Measurements from ENCODE around the gene MRPL4. TPM values are rescaled to one million over a fixed set of nuclear protein-coding genes. Genes with fewer than 3 reads are reported as not detected.
A peak's percentile ranks its signal among the peaks of the same experiment; 100 is the strongest.

Gene MRPL4
- total and polyA plus RNA-seq, 2 of the 13 experiments (the other 11 are each of a cell fraction or from before 2014, with no cell fraction given), result 40.6 to 42.5 TPM

- TF ChIP-seq, protein P1, sequence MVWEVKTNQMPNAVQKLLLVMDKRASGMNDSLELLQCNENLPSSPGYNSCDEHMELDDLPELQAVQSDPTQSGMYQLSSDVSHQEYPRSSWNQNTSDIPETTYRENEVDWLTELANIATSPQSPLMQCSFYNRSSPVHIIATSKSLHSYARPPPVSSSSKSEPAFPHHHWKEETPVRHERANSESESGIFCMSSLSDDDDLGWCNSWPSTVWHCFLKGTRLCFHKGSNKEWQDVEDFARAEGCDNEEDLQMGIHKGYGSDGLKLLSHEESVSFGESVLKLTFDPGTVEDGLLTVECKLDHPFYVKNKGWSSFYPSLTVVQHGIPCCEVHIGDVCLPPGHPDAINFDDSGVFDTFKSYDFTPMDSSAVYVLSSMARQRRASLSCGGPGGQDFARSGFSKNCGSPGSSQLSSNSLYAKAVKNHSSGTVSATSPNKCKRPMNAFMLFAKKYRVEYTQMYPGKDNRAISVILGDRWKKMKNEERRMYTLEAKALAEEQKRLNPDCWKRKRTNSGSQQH (CRISPR knock-in tag; IDR thresholded peaks at IDR 0.05; ENCODE audit: low read depth), result no peak
- TF ChIP-seq ATF1 (CRISPR knock-in tag; IDR thresholded peaks at IDR 0.05) (no peak), PAX8 (CRISPR knock-in tag; IDR thresholded peaks at IDR 0.05; ENCODE audit: borderline replicate concordance) (no peak), RCOR2 (CRISPR knock-in tag; IDR thresholded peaks at IDR 0.05) (peak; percentile 87; the same call in 1 of the 2 replicates), ZSCAN21 (CRISPR knock-in tag; IDR thresholded peaks at IDR 0.05; ENCODE audit: borderline replicate concordance) (peak; percentile 32; the same call in 1 of the 2 replicates), NKX3-1 (CRISPR knock-in tag; IDR thresholded peaks at IDR 0.05) (no peak), FOXO4 (CRISPR knock-in tag; conservative IDR thresholded peaks at IDR 0.05) (no peak), XBP1 (CRISPR knock-in tag; IDR thresholded peaks at IDR 0.05) (no peak), ZSCAN12 (CRISPR knock-in tag; IDR thresholded peaks at IDR 0.05) (no peak), ADNP (CRISPR knock-in tag; IDR thresholded peaks at IDR 0.05) (0 out of 2 replicates have a peak, but pooled peaks have one; percentile 48), HOXA5 (CRISPR knock-in tag; IDR thresholded peaks at IDR 0.05) (0 out of 2 replicates have a peak, but pooled peaks have one; percentile 56), AKAP8 (CRISPR knock-in tag; IDR thresholded peaks at IDR 0.05) (no peak), ZFX (CRISPR knock-in tag; IDR thresholded peaks at IDR 0.05; ENCODE audit: low read depth) (0 out of 2 replicates have a peak, but pooled peaks have one; percentile 44), KLF12 (CRISPR knock-in tag; IDR thresholded peaks at IDR 0.05; ENCODE audit: borderline replicate concordance) (no peak)
- TF ChIP-seq, protein P2, sequence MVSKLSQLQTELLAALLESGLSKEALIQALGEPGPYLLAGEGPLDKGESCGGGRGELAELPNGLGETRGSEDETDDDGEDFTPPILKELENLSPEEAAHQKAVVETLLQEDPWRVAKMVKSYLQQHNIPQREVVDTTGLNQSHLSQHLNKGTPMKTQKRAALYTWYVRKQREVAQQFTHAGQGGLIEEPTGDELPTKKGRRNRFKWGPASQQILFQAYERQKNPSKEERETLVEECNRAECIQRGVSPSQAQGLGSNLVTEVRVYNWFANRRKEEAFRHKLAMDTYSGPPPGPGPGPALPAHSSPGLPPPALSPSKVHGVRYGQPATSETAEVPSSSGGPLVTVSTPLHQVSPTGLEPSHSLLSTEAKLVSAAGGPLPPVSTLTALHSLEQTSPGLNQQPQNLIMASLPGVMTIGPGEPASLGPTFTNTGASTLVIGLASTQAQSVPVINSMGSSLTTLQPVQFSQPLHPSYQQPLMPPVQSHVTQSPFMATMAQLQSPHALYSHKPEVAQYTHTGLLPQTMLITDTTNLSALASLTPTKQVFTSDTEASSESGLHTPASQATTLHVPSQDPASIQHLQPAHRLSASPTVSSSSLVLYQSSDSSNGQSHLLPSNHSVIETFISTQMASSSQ (IDR thresholded peaks at IDR 0.05; ENCODE audit: low read depth), result no peak
- TF ChIP-seq, protein P2 (CRISPR knock-in tag; IDR thresholded peaks at IDR 0.05; ENCODE audit: borderline replicate concordance), result no peak; the same call in 1 of the 2 replicates
- TF ChIP-seq, protein P3, sequence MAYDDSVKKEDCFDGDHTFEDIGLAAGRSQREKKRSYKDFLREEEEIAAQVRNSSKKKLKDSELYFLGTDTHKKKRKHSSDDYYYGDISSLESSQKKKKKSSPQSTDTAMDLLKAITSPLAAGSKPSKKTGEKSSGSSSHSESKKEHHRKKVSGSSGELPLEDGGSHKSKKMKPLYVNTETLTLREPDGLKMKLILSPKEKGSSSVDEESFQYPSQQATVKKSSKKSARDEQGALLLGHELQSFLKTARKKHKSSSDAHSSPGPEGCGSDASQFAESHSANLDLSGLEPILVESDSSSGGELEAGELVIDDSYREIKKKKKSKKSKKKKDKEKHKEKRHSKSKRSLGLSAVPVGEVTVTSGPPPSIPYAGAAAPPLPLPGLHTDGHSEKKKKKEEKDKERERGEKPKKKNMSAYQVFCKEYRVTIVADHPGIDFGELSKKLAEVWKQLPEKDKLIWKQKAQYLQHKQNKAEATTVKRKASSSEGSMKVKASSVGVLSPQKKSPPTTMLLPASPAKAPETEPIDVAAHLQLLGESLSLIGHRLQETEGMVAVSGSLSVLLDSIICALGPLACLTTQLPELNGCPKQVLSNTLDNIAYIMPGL (CRISPR knock-in tag; IDR thresholded peaks at IDR 0.05; ENCODE audit: borderline replicate concordance in 1 of 2, low read depth in 1 of 2), result peak; percentile 57 to 79; a peak in 2 of 4 replicates
- TF ChIP-seq, protein P4, sequence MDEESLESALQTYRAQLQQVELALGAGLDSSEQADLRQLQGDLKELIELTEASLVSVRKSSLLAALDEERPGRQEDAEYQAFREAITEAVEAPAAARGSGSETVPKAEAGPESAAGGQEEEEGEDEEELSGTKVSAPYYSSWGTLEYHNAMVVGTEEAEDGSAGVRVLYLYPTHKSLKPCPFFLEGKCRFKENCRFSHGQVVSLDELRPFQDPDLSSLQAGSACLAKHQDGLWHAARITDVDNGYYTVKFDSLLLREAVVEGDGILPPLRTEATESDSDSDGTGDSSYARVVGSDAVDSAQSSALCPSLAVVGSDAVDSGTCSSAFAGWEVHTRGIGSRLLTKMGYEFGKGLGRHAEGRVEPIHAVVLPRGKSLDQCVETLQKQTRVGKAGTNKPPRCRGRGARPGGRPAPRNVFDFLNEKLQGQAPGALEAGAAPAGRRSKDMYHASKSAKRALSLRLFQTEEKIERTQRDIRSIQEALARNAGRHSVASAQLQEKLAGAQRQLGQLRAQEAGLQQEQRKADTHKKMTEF (CRISPR knock-in tag; IDR thresholded peaks at IDR 0.05), result peak; percentile 60; the same call in 1 of the 2 replicates
These were observed 17.5 kb downstream of the MRPL4 start (continued) for GRCh38 chr19:10269333-10270179.

Data from HepG2 (cell line).